Dermis blood vessel endothelial cell (primary cell): ENCODE results near the gene VPS51. TPM values are rescaled to one million over a fixed set of nuclear protein-coding genes. Genes with fewer than 3 reads are reported as not detected.
"Not testable (repeated sequence)": the region's sequence is repeated elsewhere in the genome, so short reads cannot be mapped to it uniquely, and the experiment has no call there.

Experiments used
- DNase-seq: peaks from one replicate; pipeline ENCODE4 v3.0.0; 2010
- total RNA-seq: library from RNA; depleted of rRNA; stranded (reverse); fragments of >200 nt; gene quantifications from 2 replicates; pipeline ENCODE4 v1.2.3, GENCODE V29; 2014

Gene VPS51
- total RNA-seq, 1 donor from 2014 or later: 409 TPM

- DNase-seq: no peak
Observed at GRCh38 chr11:65136515-65137096, 40.6 kb downstream of the VPS51 start.

GRCh38 chr11:65141896-65142494 lies 46.0 kb downstream of the VPS51 start:
- DNase-seq: no peak

- DNase-seq: no peak
Observed at GRCh38 chr11:65147352-65148075, 51.5 kb downstream of the VPS51 start.

- no peak for DNase-seq
Observed at GRCh38 chr11:65148657-65149056, 52.6 kb downstream of the VPS51 start.

DNA sequence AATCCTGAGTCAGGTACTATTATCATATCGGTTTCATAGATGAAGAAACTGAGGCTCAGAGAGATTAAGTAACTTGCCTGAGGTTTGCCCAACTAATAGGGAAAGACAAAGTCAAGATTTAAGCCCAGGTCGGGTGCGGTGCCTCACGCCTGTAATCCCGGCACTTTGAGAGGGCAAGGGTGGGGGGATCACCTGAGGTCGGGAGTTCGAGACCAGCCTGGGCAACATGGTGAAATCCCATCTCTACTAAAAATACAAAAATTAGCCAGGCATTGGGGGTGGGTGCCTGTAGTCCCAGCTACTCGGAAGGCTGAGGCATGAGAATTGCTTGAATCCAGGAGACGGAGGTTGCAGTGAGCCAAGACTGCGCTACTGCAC lies 54.1 kb downstream of the VPS51 start:
- not testable (repeated sequence) for DNase-seq

DNA sequence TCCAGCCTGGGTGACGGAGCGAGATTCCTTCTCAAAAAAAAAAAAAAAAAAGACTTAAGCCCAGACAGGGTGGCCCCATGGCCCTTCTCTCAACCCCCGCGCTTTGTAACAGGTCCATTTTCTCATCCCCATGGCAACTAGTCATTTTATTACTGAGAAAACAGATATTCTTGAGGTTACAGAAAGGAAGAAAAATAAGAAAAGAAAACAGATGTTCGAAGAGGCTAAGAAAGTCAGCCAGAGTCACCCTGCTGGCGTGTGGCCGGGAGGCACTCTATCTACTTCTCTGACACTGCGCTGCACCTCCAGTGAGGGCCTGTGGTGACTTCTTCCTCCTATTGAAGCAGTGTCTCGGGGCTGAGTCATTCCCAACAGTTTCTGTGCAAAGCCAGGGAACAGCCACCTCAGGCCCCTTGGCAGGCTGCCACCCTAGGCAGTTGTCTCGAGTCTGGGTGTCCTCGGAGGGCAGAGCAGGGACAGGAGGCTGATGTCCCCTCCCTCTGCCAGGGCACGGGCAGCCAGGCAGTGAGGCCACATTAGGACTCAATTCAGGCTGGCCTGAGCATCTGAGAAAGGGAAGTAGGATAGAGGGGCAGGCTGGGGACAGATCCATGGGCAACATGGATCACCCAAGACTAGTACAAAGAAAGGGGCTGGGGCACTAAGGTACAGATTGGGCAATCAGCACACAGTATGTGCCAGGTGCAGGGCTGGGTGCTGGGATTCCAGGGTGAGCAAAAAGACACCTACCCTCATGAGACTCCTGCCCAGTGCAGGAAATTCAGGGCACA lies 54.7 kb downstream of the VPS51 start:
- peak; percentile 80 for DNase-seq

DNA sequence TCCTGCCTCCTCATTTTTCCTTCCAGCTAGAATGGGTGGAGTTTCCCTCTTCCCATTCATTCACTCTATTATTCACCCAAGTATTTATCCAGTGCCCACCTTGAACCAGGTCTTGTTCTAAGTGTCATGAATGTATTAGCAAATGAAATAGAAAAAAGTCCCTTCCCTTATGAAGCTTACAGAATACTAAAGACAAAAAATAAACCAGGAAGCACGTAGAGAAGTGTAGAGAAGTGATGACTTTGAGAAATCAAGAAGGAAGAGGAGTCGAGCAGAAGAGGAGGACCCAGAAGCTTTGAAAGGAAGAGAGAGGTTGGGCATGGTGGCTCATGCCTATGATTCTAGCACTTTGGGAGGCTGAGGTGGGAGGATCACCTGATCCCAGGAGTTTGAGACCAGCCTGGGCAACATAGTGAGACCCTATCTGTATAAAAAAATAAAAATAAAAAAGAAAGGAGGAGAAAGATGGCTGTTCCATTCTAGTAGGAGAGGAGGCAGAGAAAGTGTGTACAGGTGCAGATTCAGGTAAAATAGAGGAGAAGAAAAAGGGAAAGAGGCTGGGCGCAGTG lies 55.4 kb downstream of the VPS51 start:
- no peak for DNase-seq

DNA sequence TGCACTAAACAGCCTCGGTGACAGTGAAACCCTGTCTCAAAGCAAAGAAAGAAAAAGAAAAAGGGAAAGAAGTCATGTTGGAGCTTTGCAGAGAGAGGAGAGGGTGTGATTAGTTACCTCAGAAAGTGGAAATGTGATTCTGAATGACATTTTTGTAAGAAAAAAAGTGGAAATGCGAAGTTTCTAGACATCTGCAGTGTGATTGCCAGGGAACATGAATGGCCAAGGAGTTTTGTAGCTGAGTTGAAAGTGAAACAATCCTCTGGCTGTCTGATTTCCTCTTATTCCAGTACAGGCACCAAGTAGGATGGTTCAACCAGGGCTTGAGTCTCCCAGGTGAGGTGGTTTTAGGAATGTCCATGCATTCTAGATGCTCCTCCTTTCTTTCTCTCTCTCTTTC lies 56.1 kb downstream of the VPS51 start:
- DNase-seq: no peak

GRCh38 chr11:65156256-65156655 lies 60.2 kb downstream of the VPS51 start:
- no peak for DNase-seq

DNA sequence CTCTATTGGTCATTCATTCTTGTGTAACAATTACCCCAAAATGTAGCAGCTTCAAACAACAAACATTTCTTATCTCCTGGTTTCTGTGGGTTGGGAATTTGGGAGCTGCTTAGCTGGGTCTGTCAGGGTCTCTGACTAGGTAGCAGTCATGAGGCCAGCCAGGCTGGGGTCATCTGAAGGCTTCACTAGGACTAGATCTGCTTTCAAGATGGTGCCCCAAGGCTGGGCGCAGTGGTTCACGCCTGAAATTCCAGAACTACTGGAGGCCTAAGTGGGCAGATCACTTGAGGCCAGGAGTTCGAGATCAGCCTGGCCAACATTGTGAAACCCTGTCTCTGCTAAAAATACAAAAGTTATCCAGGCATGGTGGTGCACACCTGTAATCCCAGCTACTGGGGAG lies 60.9 kb downstream of the VPS51 start:
- no peak for DNase-seq

DNA sequence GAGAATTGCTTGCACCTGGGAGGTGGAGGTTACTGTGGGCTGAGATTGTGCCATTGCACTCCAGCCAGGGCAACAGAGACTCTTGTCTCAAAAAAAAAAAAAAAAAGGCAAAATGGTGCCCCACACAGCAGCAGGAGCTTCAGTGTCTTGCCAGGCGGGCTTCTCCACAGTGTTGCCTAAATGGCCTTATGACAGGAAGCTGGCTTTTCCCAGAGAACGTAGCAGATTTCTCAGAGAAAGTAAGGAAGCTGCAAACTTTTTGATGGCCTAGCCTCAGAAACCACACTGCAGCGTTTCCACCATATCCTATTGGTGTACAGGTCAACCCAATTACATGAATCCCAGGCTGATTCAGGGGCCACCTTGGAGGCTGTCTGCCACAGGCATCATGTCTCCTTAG lies 61.3 kb downstream of the VPS51 start:
- DNase-seq: no peak

DNA sequence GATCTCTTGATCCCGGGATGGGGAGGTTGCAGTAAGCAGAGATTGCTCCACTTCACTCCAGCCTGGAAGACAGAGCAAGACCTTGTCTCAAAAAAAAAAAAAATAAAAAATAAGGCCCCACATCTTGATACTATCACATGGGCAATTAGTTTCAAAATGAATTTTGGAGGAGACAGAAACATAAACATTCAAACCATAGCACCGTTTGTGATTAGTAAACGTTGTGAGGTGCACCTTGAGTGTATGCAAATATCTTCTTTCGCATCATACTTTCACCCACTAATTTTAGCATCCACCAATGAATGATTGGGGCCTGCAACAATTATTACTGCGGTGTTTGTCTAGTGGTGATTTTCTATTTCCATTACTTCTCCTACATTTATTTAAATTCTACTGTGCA lies 63.0 kb downstream of the VPS51 start:
- DNase-seq: no peak

DNA sequence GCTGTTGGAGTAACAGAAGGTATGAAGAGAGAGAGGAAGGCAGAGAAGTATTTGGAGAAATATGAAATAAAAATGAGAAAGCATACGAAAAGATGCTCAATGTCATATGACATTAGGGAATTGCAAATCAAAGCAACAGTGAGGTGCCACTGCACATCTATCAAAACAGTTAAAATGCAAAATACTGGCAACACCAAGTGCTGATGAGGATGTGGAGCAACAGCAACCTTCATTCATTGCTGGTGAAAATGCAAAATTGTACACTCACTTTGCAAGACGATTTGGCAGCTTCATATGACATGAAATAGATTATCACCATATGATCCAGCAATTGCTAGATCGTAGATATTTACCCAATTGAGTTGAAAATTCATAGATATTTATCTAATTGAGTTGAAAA lies 64.6 kb downstream of the VPS51 start:
- no peak for DNase-seq

Other genes starting within 250 kb of the VPS51 start
- gene EHD1, start 217.6 kb upstream of the VPS51 start, total RNA-seq: 75.9 and 125 TPM in 2 replicates
- gene ATG2A, start 179.0 kb upstream of the VPS51 start, total RNA-seq: 17.7 and 24.8 TPM in 2 replicates
- 14.1 and 15.0 TPM in 2 replicates for gene PPP2R5B, start 171.5 kb upstream of the VPS51 start, total RNA-seq
- gene GPHA2, start 160.3 kb upstream of the VPS51 start, total RNA-seq: not detected in 2 replicates
- gene MAJIN, start 124.1 kb upstream of the VPS51 start, total RNA-seq: 0.17 TPM in 1 of 2 replicates, not detected in the other
- 0.34 and 1.1 TPM in 2 replicates for gene BATF2, start 99.2 kb upstream of the VPS51 start, total RNA-seq
- gene ARL2, start 82.1 kb upstream of the VPS51 start, total RNA-seq: 144 and 145 TPM in 2 replicates
- gene SNX15, start 68.8 kb upstream of the VPS51 start, total RNA-seq: 13.1 and 16.5 TPM in 2 replicates
- 12.4 and 16.0 TPM in 2 replicates for gene SAC3D1, start 55.0 kb upstream of the VPS51 start, total RNA-seq
- gene NAALADL1, start 37.7 kb upstream of the VPS51 start, total RNA-seq: 11.0 and 20.3 TPM in 2 replicates
- 4.4 and 17.5 TPM in 2 replicates for gene CDCA5, start 12.2 kb upstream of the VPS51 start, total RNA-seq
- 26.2 and 30.2 TPM in 2 replicates for gene ZFPL1, start 12.0 kb upstream of the VPS51 start, total RNA-seq
- gene TM7SF2, start 15.7 kb downstream of the VPS51 start, total RNA-seq: 25.7 and 31.4 TPM in 2 replicates
- gene ZNHIT2, start 21.5 kb downstream of the VPS51 start, total RNA-seq: 8.1 and 13.1 TPM in 2 replicates
- gene FAU, start 25.9 kb downstream of the VPS51 start, total RNA-seq: 180 and 316 TPM in 2 replicates
- gene MRPL49, start 26.1 kb downstream of the VPS51 start, total RNA-seq: 51.8 and 59.2 TPM in 2 replicates
- gene SYVN1, start 38.3 kb downstream of the VPS51 start, total RNA-seq: 19.2 and 28.2 TPM in 2 replicates
- not detected in 2 replicates for gene SPDYC, start 74.0 kb downstream of the VPS51 start, total RNA-seq
- 97.2 and 207 TPM in 2 replicates for gene CAPN1, start 85.7 kb downstream of the VPS51 start, total RNA-seq
- 8.2 and 12.1 TPM in 2 replicates for gene POLA2, start 165.7 kb downstream of the VPS51 start, total RNA-seq
- 11.4 and 12.3 TPM in 2 replicates for gene CDC42EP2, start 218.7 kb downstream of the VPS51 start, total RNA-seq
- 32.7 and 60.4 TPM in 2 replicates for gene DPF2, start 237.6 kb downstream of the VPS51 start, total RNA-seq